BLaER1 treated with 17β-estradiol and CSF1 and Interleukin-3, amounts not matched to agents 10 nM and 100 nM (cell line): ENCODE measurements around the gene PLXND1.
A peak's percentile ranks its signal among the peaks of the same experiment; 100 is the strongest.

Experiments
- H3K27ac ChIP-seq, 11 experiments: shearing (Covaris generic); formaldehyde crosslinking; 2 replicates each; pipeline ENCODE4 v1.8.1; 2022
- H3K27me3 ChIP-seq, 11 experiments: shearing (Covaris generic); formaldehyde crosslinking; 2 replicates each; pipeline ENCODE4 v1.8.1; 2022
- H3K36me3 ChIP-seq, 11 experiments: shearing (Covaris generic); formaldehyde crosslinking; 2 replicates each; pipeline ENCODE4 v1.8.1; 2022
- H3K4me1 ChIP-seq, 10 experiments: shearing (Covaris generic); formaldehyde crosslinking; 2 replicates each; pipeline ENCODE4 v1.8.1; 2022
- H3K4me2 ChIP-seq, 11 experiments: shearing (Covaris generic); formaldehyde crosslinking; 2 replicates each; pipeline ENCODE4 v1.8.1; 2022
- H3K4me3 ChIP-seq, 10 experiments: shearing (Covaris generic); formaldehyde crosslinking; 2 replicates each; pipeline ENCODE4 v1.8.1; 2022
- H3K9ac ChIP-seq, 11 experiments: shearing (Covaris generic); formaldehyde crosslinking; 2 replicates each; pipeline ENCODE4 v1.8.1; 2022
- H3K9me3 ChIP-seq, 11 experiments: shearing (Covaris generic); formaldehyde crosslinking; replicated peaks in 1 of 11; 2 replicates each; pipeline ENCODE4 v1.8.1; 2022
- H4K20me1 ChIP-seq, 11 experiments: shearing (Covaris generic); formaldehyde crosslinking; 2 replicates each; pipeline ENCODE4 v1.8.1; 2022
- Cebpa-rat ChIP-seq, 11 experiments: shearing (Covaris generic); IDR thresholded peaks; 2 replicates each; pipeline ENCODE4 v1.8.1; 2022

The PLXND1 gene

GRCh38 chr3:129555616-129556357, 50.7 kb downstream of the PLXND1 start:
- Histone ChIP-seq H3K4me2 (peak overlapping the region; percentile 80 to 97 (median 90)), H3K4me1 (peaks cover 85 to 92% (median 89%) of the 10 kb centered on the region in 10 experiments), H3K9me3 (no peaks in the 10 kb centered on the region), H3K9ac (peak overlapping the region; percentile 11 to 79 (median 59); a peak in 17 of 22 replicates), H4K20me1 (peaks cover 0 to 59% (median 5%) of the 10 kb centered on the region in 11 experiments; a peak in 10 of 22 replicates), H3K27me3 (no peaks in the 10 kb centered on the region), H3K4me3 (no peak overlapping the region; a peak in 1 of 20 replicates), H3K36me3 (peaks cover 30 to 62% (median 47%) of the 10 kb centered on the region in 11 experiments), H3K27ac (peak overlapping the region in 9 of 11 experiments; percentile 6 to 76 (median 72); a peak in 16 of 22 replicates)
- TF ChIP-seq Cebpa-rat (IDR thresholded peaks at IDR 0.05), result no peak

- Histone ChIP-seq H3K4me3 (no peak overlapping the region; a peak in 1 of 20 replicates), H3K9me3 (no peaks in the 10 kb centered on the region), H3K27me3 (no peaks in the 10 kb centered on the region), H3K4me2 (peak overlapping the region; percentile 54 to 97 (median 90)), H3K36me3 (peaks cover 30 to 56% (median 44%) of the 10 kb centered on the region in 11 experiments), H4K20me1 (peaks cover 0 to 54% (median 5%) of the 10 kb centered on the region in 11 experiments; a peak in 10 of 22 replicates), H3K9ac (peak overlapping the region; percentile 38 to 79 (median 59); a peak in 19 of 22 replicates), H3K4me1 (peaks cover 80 to 92% (median 88%) of the 10 kb centered on the region in 10 experiments), H3K27ac (peak overlapping the region in 9 of 11 experiments; percentile 54 to 76 (median 72); a peak in 18 of 22 replicates)
- TF ChIP-seq Cebpa-rat (IDR thresholded peaks at IDR 0.05), result no peak
Observed at GRCh38 chr3:129555153-129555550, 51.3 kb downstream of the PLXND1 start.

- H3K4me2 ChIP-seq, result peak overlapping the region; percentile 54 to 97 (median 90)
- H3K4me3 ChIP-seq, result peak overlapping the region in 1 of 10 experiments; percentile 10; a peak in 3 of 20 replicates
- no peak for TF ChIP-seq Cebpa-rat (IDR thresholded peaks at IDR 0.05)
- H3K4me1 ChIP-seq, result peaks cover 80 to 91% (median 88%) of the 10 kb centered on the region in 10 experiments
- peak overlapping the region; percentile 38 to 79 (median 59); a peak in 21 of 22 replicates for H3K9ac ChIP-seq
- peaks cover 30 to 50% (median 39%) of the 10 kb centered on the region in 11 experiments for H3K36me3 ChIP-seq
- no peaks in the 10 kb centered on the region for H3K27me3 ChIP-seq
- H3K27ac ChIP-seq, result peak overlapping the region in 10 of 11 experiments; percentile 13 to 76 (median 68); a peak in 20 of 22 replicates
- no peaks in the 10 kb centered on the region for H3K9me3 ChIP-seq
- peaks cover 0 to 48% (median 5%) of the 10 kb centered on the region in 11 experiments; a peak in 10 of 22 replicates for H4K20me1 ChIP-seq
Observed at GRCh38 chr3:129554356-129555152, 51.9 kb downstream of the PLXND1 start.

- Histone ChIP-seq H3K4me1 (peaks cover 78 to 91% (median 87%) of the 10 kb centered on the region in 10 experiments), H3K9me3 (no peaks in the 10 kb centered on the region), H3K9ac (peak overlapping the region in 9 of 11 experiments; percentile 30 to 79 (median 59); a peak in 15 of 22 replicates), H3K4me3 (peak overlapping the region in 1 of 10 experiments; percentile 10; a peak in 1 of 20 replicates), H3K27me3 (no peaks in the 10 kb centered on the region), H4K20me1 (peaks cover 0 to 48% (median 5%) of the 10 kb centered on the region in 11 experiments; a peak in 10 of 22 replicates), H3K36me3 (peaks cover 23 to 41% (median 31%) of the 10 kb centered on the region in 11 experiments), H3K4me2 (peak overlapping the region; percentile 54 to 97 (median 90)), H3K27ac (peak overlapping the region in 10 of 11 experiments; percentile 13 to 76 (median 68); a peak in 18 of 22 replicates)
- no peak for TF ChIP-seq Cebpa-rat (IDR thresholded peaks at IDR 0.05)
Observed at GRCh38 chr3:129553719-129554118, 52.8 kb downstream of the PLXND1 start.

GRCh38 chr3:129553171-129553570, 53.3 kb downstream of the PLXND1 start:
- peaks cover 78 to 91% (median 84%) of the 10 kb centered on the region in 10 experiments for H3K4me1 ChIP-seq
- no peak overlapping the region for H3K4me3 ChIP-seq
- peak overlapping the region; percentile 24 to 97 (median 90) for H3K4me2 ChIP-seq
- TF ChIP-seq Cebpa-rat (IDR thresholded peaks at IDR 0.05), result no peak
- H3K9ac ChIP-seq, result peak overlapping the region in 7 of 11 experiments; percentile 2 to 69 (median 35); a peak in 8 of 22 replicates
- peaks cover 22 to 36% (median 26%) of the 10 kb centered on the region in 11 experiments for H3K36me3 ChIP-seq
- H4K20me1 ChIP-seq, result peaks cover 0 to 42% (median 5%) of the 10 kb centered on the region in 11 experiments; a peak in 10 of 22 replicates
- H3K27ac ChIP-seq, result peak overlapping the region in 8 of 11 experiments; percentile 19 to 76 (median 64); a peak in 15 of 22 replicates
- no peaks in the 10 kb centered on the region for H3K9me3 ChIP-seq
- no peaks in the 10 kb centered on the region for H3K27me3 ChIP-seq

- H3K36me3 ChIP-seq, result peaks cover 17 to 29% (median 19%) of the 10 kb centered on the region in 11 experiments
- TF ChIP-seq Cebpa-rat (IDR thresholded peaks at IDR 0.05), result no peak
- H3K9ac ChIP-seq, result peak overlapping the region in 4 of 11 experiments; percentile 27 to 66 (median 33); a peak in 5 of 22 replicates
- H4K20me1 ChIP-seq, result peaks cover 0 to 35% (median 5%) of the 10 kb centered on the region in 11 experiments; a peak in 10 of 22 replicates
- H3K4me2 ChIP-seq, result peak overlapping the region; percentile 24 to 97 (median 90); a peak in 21 of 22 replicates
- no peaks in the 10 kb centered on the region for H3K9me3 ChIP-seq
- no peak overlapping the region for H3K4me3 ChIP-seq
- peak overlapping the region in 8 of 11 experiments; percentile 19 to 76 (median 64); a peak in 13 of 22 replicates for H3K27ac ChIP-seq
- peaks cover 75 to 91% (median 79%) of the 10 kb centered on the region in 10 experiments for H3K4me1 ChIP-seq
- H3K27me3 ChIP-seq, result no peaks in the 10 kb centered on the region
Observed at GRCh38 chr3:129552287-129553050, 54.0 kb downstream of the PLXND1 start.

GRCh38 chr3:129549805-129550204, 56.7 kb downstream of the PLXND1 start:
- H3K4me2 ChIP-seq, result peak overlapping the region in 7 of 11 experiments; percentile 7 to 70 (median 58); a peak in 11 of 22 replicates
- peaks cover 48 to 65% (median 53%) of the 10 kb centered on the region in 10 experiments for H3K4me1 ChIP-seq
- H3K27ac ChIP-seq, result peak overlapping the region in 4 of 11 experiments; percentile 36 to 65 (median 53); a peak in 7 of 22 replicates

More at GRCh38 chr3:129549805-129550204, 56.7 kb downstream of the PLXND1 start:
- peaks cover 0 to 11% (median 0%) of the 10 kb centered on the region in 11 experiments; a peak in 5 of 22 replicates for H4K20me1 ChIP-seq
- peaks cover 0 to 2% (median 0%) of the 10 kb centered on the region in 11 experiments; a peak in 2 of 22 replicates for H3K36me3 ChIP-seq
- H3K27me3 ChIP-seq, result no peaks in the 10 kb centered on the region
- 0 out of 22 replicates have a peak overlapping the region, but pooled peaks of 1 of the 11 experiments have one; percentile 19 for H3K9ac ChIP-seq
- H3K9me3 ChIP-seq, result no peaks in the 10 kb centered on the region
- TF ChIP-seq Cebpa-rat (IDR thresholded peaks at IDR 0.05), result no peak
- H3K4me3 ChIP-seq, result no peak overlapping the region
